GM19351 (cell line): ENCODE data around the gene HAND1.

Experiments used
- ATAC-seq: cut with Tn5 transposase; IDR thresholded peaks from one replicate; pipeline ENCODE4 v1.9.1; 2021; ENCODE audit warnings: mild to moderate bottlenecking, moderate library complexity; ENCODE audit not compliant: unreplicated experiment

The HAND1 gene

DNA sequence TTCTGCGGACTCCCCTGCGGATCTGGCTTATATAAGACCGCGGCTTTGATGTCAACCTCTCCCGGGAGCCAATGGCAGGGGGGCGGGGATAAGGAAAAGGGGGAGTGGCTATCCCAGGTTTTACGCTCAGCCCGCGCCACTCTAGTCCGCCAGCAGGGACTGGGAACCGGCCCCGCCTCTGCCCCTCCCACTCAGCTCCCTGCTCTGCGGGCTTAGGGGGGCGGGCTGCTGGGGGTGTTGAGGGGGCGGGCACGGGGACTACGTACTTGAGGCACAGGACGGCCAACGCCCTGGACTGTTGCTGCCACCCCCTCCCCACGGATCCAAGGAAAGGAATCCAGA, at the start of gene HAND1:
HAND1 (minus strand) TSS at position 4 of the 342 bp plus-strand sequence. CDS start 219 bp downstream, outside the sequence.
- ATAC-seq, result no peak

DNA sequence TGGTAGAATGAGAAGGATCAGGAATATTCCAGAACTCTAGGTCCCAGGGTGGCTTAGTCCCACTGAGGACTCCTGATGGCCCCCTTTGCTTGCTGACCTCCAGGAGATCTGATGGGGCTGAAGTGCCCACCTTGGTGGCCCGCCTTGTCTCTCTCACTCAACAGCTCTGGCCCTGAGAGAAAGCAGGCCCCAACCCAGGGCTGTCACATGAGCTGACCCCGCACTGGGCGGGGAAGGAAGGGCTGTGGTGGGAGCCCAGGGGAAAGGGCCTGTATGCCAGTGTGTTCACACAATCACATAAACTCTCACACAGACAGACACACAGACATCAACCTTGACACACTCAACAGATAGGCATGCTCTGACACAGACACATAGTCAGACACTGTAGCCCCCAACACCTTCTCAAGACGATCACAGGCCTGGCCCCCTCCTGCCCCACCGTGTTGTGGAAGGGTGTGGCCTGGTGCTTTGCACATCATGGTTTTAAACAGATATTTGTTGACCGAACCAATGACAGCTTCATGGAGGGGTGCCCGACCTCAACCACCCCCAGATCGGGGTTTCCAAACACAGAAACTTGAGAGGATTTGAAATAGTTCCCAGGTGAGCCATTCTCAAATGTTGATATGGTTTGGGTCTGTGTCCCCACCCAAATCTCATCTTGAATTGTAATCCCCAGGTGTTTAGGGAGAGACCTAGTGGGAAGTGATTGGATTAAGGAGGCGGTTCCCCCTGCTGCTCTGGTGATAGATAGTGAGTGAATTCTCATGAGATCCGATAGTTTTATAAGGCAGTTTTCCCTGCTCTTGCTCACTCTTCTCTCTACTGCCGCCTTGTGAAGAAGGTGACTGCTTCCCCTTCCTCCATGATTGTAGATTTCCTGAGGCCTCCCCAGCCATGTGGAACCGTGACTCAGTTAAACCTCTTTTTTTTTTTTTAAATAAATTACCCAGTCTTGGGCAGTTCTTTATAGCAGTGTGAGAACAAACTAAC, 48.5 kb upstream of the HAND1 start:
- no peak for ATAC-seq

DNA sequence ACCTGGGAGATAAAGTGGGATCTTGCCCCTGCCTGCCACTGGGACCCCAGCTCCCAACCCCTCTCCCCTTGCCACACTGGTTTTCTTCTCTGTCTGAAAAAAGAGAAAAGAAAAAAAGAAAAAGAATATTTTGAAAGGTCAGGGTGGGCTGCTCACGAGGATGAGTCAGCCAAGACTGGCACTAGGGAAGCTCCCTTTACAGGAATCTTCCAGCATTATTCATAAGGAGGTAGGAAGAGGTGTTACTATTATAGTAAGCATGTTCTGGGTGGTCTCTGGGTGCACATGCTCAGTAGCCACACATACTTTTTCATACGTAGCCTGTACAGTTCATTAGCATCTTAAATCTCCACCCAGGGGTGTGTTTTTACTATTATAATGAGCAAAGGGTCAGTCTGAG, 46.8 kb upstream of the HAND1 start:
- ATAC-seq, result no peak

DNA sequence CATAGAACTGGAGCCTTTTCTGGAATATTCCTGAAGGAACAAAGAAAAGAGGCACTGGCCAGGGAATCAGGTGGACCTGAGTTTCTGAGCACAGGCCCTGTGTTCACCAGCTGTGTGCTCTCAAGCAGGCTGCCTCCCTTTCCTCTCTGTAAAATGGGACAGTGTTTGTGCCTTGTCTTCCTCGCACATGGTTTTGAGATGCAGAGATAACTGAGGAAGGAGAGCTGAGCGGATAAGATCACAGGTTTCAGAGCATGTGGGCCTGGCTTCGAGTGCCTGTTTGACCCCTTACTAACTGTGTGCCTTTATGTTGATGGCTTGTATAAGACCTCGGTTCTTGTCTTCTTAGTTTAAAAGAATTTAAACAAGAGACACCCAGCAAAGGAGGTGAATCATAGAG, 46.2 kb upstream of the HAND1 start:
- no peak for ATAC-seq

DNA sequence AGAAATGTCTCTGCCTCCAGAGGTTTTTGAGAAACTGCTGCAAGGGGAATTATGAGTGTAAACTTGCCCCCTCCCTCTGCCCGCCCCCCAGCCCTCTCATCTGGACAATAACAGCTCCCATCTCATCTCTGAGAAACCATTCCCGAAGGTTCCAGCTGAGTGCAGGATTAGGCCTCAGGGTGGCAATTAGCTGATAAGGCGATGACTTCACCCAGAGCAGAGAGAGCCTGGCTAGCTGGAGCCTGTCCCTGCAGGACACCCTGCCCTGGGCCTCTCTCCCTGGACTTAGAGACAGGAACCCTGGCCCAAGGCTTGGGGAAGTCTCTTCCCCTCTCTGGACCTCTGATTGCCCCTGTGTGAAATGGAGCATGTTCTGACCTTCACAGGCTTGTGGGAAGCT, 45.7 kb upstream of the HAND1 start:
- no peak for ATAC-seq

DNA sequence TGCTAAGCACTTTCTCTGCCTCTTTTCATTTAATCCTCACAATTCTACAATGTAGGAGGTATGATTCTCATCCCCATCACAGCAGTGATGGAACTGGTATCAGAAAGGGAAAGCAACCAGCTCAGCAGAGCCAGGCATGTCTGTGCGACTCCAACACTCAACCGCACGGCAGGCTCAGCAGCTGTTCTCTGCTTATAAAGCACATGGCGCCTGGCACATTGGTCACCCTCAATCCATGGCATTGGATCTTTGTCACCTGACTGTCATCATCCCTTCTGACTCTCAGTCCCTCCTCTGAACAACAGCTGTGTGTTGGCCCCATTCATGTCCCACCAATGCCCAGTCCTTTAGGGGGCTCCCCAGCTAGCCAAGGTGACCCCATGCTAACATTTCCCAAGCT, 45.1 kb upstream of the HAND1 start:
- no peak for ATAC-seq

DNA sequence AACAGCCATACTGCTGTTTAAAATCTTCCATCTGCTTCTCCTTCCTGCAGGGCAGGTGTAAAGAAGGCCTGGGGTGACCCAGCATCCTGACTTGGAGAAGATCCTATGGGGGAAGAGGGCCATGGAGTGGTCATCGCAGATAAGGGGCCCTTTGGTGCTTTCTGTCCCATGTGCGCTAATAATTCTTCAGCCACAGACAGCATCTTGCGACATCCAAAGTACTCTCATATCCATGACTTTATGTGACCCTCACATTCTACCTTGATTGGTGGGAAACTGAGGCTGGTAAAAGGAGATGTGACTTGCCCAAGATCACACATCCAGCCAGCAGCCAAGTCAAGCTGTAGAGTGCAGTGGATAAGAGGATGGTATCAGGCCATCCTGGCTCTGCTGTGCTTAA, 44.3 kb upstream of the HAND1 start:
- ATAC-seq, result no peak

DNA sequence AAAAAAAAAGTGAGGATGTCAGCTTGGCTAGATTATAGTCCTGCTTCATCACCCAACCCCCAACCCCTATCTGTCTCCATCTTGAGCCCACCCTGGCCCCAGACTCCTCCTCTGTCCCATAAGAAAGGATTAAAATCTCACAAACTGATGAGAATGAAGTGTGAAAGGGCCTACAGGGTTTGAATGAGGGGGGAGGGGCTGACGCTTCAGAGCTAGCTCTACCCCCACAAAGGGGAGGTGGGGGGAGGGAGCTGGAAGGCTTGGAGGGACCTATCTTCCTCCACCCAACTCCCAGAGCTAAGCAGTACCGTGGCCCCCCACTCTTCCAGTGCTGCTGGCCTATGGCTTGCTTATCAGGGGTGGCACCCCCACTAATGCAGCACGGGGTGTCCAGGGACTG, 43.7 kb upstream of the HAND1 start:
- no peak for ATAC-seq

DNA sequence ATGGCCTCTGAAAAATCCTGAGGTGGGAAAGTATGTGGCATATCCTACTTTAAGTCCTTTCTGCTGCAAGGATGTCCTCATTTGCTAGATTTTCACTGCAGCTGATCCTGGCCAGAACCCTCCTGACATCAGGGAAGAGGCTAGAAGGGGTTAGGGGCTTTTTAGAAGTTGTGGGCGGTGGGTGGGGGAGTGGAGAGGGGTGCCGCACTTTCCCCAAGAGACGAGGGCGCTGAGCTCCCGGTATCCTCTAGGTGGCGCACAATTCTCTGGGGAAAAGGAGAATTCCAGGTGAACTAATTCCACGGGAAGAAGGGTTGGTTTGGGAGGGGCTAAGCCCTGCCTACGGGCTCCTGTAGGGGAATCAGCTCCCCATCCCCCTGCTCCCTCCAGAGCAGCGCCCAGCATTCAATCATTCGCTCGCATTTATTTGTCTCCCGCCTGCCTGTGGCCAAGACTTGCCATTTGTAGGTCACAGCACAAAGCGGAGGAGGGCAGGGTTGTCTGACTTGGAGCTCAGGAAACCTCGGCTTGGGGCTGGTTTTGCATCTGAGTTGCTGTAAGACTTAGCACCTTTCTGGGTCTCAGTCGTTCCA, 42.9 kb upstream of the HAND1 start:
- no peak for ATAC-seq

DNA sequence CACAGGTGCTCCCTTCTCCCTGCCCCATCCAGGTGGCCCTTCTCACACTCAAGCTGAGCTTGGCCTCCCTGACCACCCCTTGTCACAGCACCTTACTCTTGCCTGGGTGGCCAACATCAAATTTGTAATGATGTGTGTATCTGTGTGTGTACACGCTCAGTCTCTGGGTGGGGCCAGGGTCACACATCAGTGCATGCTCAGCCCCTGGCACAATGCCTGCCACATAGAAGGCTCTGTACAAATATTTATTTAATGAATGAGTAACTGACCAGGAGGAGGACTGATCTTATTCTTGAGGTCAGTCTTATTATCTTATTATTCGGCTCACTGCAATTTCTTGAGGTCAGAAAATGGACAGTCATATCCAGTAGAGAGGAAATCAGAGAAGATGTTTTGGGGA, 41.3 kb upstream of the HAND1 start:
- no peak for ATAC-seq

DNA sequence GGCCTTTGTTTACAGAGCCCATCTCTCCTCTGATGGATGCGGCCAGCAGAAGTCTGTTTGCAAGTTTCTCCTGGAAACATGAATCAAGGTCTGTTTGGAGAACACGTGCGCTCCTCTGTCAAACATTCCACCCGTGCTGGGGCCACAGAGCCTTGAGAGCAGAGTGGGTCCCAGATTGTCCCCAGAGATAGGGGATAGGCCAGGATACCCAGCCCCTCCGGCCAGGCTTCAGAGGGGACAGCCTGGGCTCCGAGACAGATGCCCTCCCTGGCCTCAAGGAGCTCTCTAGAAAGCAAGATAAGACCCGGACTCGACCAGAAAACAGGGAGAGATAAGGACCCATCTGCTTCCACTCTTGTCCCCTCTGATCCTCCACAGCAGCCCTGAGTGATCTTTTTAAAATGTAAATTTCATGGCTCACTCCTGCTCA, 40.4 kb upstream of the HAND1 start:
- ATAC-seq, result no peak

DNA sequence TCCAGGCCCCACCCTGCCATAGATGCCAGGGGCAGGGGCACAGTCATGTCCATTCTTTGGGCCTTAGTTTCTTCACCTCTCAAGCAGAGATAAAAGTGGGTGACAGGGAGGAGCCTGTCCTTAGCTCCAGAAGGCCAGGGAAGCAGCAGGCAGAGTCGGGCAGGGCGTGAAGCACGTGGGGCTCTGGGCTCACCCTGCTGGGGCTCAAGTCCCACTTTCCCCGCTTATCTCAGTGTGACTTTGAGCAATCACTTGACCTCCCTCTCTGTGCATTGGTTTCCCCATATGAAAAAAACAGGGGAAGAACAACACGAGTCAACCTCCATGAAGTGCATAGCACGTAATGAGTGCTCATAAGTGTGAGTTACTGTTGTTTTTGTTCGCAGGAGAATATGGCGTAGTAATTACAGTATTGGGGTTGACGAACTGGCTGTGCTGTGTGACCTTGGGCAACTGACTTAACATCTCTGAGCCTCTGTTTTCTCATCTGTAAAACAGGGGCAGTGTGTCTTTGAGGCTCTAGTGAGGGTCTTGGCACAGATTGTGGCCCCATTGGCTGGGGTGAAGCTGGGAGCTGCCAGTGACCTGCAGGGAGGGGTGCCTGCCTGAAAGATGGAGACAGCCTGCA, 39.9 kb upstream of the HAND1 start:
- no peak for ATAC-seq

DNA sequence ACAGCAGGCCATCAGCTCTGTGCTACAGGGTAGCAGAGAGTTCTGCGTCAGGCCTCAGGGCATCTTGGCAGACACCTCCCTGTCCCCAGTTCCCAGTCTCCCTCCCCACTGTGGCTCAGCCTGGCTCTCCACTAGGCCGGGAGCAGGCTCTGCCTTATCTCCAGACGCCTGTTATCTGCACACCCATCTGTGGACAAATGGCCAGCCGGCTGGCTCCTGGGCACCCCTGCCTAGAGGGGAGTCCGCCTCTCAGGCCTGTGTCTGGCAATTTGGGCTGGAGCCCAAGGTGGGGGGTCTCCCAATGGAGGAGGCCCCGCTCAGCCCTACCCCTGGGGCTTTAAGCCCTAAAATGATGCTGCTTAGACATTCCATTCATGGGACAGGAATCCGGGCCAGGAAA, 39.2 kb upstream of the HAND1 start:
- ATAC-seq, result no peak

DNA sequence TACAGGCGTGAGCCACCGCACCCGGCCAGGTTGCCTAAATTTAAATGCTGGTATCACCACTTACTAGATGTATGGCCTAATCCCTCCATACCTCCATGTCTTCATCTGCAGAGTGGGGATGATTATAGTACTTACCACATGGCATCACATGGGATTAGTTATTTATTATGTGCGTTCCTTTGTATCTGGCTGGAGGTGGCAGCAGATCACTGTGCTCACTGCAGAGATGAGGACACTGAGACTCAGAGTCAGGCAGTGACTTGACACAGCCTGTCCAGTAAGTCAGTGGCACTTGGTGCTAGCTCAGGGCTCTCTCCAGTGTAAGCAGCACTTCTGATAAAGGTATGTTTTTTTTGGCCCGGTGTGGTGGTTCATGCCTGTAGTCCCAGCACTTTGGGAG, 38.4 kb upstream of the HAND1 start:
- ATAC-seq, result no peak

DNA sequence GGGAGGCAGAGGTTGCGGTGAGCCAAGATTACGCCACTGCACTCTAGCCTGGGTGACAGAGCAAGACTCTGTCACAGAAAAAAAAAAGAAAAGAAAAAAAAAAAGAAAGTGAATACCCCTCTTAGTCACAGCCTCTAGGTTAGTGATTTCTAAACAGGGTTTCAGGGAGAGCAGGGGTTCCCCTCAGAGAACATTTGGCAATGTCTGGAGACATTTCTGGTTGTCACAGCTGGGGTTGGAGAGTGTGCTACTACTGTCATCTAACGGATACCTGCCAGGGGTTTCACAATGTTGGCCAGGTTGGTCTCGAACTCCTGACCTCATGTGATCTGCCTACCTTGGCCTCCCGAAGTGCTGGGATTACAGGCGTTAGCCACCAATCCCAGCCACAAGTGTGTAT, 37.5 kb upstream of the HAND1 start:
- peak; percentile 66 for ATAC-seq

DNA sequence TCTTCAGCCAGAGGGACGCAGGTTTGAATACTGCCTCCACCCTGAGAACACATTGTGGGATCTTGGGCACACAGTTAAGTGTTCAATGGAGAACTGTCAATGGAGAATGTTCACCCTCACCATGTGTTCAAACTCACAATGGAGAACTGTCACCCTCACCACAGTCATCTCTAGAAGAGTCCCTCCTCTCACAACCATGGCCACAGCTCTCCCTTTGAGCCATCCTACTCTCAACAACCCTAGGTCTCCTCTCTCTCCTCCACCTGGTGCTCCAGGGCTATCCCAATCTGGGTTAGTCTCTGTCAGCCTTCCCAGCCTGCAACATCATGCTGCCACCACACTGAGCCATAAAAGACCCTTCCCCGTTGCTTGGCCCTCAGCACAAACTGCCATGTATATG, 36.3 kb upstream of the HAND1 start:
- ATAC-seq, result peak; percentile 50

DNA sequence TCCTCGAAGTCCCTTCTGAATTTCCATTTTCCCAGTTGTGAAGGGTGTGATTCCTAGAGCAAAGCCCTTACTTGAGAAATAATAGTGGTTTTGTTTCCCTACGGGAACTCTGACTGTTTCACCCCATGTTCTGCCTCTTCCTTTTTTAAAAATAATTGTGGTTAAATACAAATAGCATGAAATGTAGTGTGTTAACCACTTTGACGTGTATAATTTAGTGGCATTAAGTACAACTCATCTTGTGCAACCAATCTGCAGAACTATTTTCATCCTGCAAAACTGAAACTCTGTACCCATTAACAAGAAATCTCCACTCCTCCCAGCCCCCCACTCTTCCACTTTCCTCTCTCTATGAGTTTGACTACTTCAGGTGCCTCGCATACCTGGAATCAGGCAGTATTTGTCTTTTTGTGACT, 35.6 kb upstream of the HAND1 start:
- ATAC-seq, result peak; percentile 42

DNA sequence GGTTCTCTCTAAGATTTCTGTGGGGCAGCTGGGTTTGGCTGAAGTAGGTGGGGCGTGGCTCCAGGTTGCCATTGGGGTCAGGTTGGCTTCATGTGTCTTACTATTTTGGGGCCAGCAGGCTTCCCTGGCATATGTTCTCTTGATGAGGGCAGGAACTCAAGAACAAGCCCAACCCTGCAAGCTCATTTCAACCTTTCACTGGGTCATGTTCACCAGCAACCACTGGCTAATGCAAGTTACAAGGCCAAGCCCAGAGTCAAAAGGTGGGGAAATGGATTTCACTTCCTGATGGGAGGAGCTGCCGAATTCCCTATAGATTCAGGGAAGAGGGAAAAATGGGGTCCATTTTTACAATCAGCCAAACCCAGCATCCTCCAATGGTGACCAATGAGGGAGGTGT, 34.0 kb upstream of the HAND1 start:
- no peak for ATAC-seq

DNA sequence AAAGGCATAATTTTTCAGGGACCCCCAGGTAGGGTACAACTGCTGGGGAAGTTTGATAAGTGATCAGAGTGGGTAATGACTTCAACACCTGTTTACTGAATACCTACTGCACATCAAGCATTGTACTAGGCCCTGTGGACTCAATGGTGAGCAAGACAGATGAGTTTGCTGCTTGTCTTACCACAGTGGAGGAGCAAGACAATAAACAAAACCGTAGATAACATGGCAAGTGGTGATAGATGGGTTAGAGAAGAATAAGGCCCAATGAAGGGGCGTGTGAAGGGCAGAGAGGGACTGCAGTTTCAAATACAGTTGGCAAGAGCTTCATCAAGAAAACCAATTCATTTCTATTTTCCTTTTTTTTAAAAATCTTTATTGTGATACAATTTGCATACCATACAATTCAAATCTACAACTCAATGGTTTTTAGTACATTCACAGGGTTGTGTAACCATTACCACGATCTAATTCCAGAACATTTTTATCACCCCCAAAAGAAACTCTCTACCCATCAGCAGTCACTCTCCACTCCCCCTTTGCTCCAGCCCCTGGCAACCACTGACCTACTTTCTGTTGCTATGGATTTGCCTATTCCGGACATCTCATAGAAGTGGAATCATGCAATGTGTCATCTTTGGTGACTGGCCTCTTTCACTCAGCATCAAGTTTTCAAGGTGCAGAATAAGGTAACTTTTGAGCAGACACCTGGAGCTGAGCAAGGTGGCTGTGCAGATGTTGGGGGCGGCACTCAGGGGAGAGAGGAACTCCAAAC, 31.9 kb upstream of the HAND1 start:
- ATAC-seq, result no peak

DNA sequence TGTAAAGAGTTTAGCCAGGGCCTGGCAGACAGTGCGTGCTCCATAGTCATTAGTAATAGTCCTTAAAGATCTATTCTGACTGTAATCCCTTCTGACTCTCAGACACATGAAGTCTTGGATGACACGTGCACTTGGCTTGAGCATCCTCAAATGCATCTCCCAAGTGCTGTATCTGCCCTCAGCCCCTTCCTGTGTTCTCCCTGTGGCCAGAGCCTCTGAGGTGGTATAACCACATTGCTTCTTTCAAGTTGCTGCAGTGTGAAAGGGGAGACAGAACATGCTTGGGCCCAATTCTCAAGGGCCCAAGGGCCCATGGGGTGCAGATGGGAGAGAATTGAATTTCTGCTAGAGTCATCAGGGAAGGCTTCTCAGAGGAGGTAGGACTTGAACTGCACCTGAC, 30.1 kb upstream of the HAND1 start:
- ATAC-seq, result no peak

DNA sequence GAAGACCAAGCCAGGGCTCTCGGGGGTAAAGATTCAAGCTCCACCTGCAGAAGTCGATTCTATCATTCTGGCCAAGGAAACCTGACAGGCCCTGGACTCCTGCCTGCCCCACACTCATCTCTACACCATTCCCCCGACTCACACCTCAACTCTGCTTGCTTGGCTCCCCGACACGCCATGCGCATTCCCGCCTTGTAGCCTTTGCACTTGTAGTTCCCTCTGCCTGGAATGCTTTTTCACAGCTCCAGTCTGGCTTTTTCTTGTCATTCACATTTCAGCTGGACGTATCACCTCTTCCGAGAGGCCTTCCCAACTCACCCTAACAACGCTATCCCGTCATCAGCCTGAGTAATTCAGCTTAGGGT, 28.7 kb upstream of the HAND1 start:
- no peak for ATAC-seq
